Type B pancreatic cell (in vitro differentiated cells): ENCODE data around the gene AFF3. TPM values are rescaled to one million over a fixed set of nuclear protein-coding genes. Genes with fewer than 3 reads are reported as not detected.

Experiments
- DNase-seq: peaks from one replicate; pipeline ENCODE4 v3.0.0; 2021; ENCODE audit warnings: mixed read lengths; ENCODE audit not compliant: unreplicated experiment; ENCODE audit errors: extremely low spot score
- H3K27ac Mint-ChIP-seq: 2 replicates; pipeline ENCODE4 v1.8.0; 2021; ENCODE audit warnings: mild to moderate bottlenecking, mixed read lengths
- H3K27me3 Mint-ChIP-seq: 2 replicates; pipeline ENCODE4 v1.8.0; 2021; ENCODE audit warnings: mixed read lengths
- H3K36me3 Mint-ChIP-seq: 2 replicates; pipeline ENCODE4 v1.8.0; 2021; ENCODE audit warnings: mixed read lengths
- H3K4me1 Mint-ChIP-seq: one replicate; pipeline ENCODE4 v1.8.0; 2021; ENCODE audit warnings: mixed read lengths; ENCODE audit not compliant: unreplicated experiment
- H3K4me3 Mint-ChIP-seq: 2 replicates; pipeline ENCODE4 v1.8.0; 2021; ENCODE audit warnings: mild to moderate bottlenecking, mixed read lengths
- H3K9me3 Mint-ChIP-seq: 2 replicates; pipeline ENCODE4 v1.8.0; 2021; ENCODE audit warnings: mixed read lengths
- total RNA-seq: library from RNA; stranded (reverse); gene quantifications from 2 replicates; pipeline ENCODE4 v1.2.1, GENCODE V29; 2021; ENCODE audit warnings: low replicate concordance
- TF ChIP-seq, protein P1 (sequence below): fragments of 200-600 bp; sonication (generic); conservative IDR thresholded peaks from 2 replicates; pipeline ENCODE4 v1.5.0; 2021; ENCODE audit warnings: antibody characterized with exemption, mild to moderate bottlenecking

AFF3 gene
- total RNA-seq, 1 donor from 2014 or later, result 29.2 TPM

DNA sequence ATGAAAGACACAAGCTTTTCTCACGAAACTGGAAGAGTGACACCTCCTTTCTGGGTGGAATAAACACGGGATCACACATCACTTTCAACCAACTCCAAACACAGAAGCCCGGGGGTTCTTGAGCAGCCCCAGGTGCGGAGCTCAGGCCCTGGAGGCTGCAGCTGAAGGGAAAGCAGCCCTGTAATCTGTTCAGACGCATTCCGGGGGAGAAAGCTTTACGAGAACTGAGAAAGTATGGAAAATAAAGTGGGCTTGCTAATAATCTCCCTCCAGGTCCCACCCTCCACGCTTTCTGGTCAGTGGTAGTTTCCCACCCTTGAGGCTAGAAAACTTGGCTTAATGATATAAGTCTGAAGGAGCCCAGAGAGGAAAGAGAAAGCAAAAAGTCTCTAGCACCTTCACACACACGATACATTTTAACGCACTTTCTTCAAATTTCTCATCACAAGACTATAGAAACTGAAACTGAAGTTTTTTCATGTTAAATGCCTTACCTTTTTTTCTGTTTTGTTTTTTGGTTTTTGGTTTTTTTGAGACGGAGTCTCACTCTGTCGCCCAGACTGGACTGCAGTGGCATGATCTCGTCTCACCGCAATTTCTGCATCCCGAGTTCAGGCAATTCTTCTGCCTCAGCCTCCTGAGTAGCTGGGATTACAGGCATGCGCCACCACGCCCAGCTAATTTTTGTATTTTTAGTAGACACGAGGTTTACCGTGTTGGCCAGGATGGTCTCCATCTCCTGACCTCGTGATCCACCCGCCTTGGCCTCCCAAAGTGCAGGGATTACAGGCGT is 141.3 kb downstream of the AFF3 start:
- Mint-ChIP-seq H3K27me3 (peaks cover 12% of the 10 kb centered on the region), H3K9me3 (no peaks in the 10 kb centered on the region), H3K27ac (no peak overlapping the region), H3K36me3 (peaks cover 4% of the 10 kb centered on the region), H3K4me3 (no peak overlapping the region), H3K4me1 (peaks cover 6% of the 10 kb centered on the region)
- TF ChIP-seq, protein P1, sequence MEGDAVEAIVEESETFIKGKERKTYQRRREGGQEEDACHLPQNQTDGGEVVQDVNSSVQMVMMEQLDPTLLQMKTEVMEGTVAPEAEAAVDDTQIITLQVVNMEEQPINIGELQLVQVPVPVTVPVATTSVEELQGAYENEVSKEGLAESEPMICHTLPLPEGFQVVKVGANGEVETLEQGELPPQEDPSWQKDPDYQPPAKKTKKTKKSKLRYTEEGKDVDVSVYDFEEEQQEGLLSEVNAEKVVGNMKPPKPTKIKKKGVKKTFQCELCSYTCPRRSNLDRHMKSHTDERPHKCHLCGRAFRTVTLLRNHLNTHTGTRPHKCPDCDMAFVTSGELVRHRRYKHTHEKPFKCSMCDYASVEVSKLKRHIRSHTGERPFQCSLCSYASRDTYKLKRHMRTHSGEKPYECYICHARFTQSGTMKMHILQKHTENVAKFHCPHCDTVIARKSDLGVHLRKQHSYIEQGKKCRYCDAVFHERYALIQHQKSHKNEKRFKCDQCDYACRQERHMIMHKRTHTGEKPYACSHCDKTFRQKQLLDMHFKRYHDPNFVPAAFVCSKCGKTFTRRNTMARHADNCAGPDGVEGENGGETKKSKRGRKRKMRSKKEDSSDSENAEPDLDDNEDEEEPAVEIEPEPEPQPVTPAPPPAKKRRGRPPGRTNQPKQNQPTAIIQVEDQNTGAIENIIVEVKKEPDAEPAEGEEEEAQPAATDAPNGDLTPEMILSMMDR, result no peak
- no peak for DNase-seq

DNA sequence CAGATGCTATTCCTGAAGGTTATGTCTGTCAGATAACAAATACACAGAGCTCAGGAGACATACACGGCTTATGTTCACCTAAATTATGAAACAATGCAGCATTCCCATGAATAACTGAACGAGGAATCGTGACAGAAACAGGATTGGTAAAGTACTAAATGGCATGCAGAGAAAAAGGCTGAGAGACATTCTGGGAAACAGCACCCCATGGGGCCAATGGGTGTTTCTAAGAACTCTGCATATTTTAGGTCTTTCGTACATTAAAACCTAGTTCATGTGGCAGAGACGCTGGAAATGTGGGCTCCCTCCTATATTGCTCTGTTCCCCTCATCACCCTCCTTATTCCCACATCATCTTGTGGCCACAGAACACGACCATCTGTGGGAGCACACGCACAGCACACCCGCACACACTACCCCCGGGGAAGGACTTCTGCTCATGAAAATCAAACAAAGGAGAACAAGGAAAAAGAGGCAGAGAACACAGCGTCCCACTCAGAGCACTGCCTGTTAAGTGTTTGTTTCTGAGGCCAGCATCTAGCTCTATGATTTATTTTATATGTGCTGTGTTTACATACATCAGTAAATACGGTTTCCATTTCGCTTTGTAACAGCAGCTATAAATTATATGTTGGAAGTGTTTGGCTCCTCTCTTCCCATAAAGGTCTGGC is 143.6 kb downstream of the AFF3 start:
- H3K36me3 Mint-ChIP-seq, result peaks cover 4% of the 10 kb centered on the region
- DNase-seq, result no peak
- H3K27ac Mint-ChIP-seq, result no peak overlapping the region
- H3K9me3 Mint-ChIP-seq, result no peaks in the 10 kb centered on the region
- no peaks in the 10 kb centered on the region for H3K4me1 Mint-ChIP-seq
- no peak overlapping the region for H3K4me3 Mint-ChIP-seq
- TF ChIP-seq, protein P1, result no peak
- H3K27me3 Mint-ChIP-seq, result peaks cover 21% of the 10 kb centered on the region

DNA sequence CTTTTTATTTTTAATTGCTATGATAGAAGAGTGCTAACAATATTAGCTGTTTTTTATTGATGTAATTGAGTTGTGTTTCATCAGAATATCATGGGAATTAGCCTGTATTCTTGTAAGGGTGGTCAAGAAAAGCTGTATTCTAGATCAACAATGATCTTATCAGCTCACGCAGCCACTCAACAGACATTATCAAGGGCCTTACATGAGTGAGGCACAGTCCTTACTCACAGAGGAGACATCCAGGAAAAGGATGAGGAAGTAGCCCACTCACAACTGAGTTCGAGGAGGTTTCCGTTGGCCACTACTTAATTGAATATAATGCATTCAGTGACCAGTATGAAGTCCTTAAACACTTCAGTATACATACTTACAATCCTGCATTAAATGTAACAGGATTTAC is 152.5 kb downstream of the AFF3 start:
- TF ChIP-seq, protein P1, result no peak
- H3K36me3 Mint-ChIP-seq, result no peaks in the 10 kb centered on the region
- H3K27ac Mint-ChIP-seq, result no peak overlapping the region
- H3K4me3 Mint-ChIP-seq, result no peak overlapping the region
- H3K4me1 Mint-ChIP-seq, result peaks cover 27% of the 10 kb centered on the region
- no peaks in the 10 kb centered on the region for H3K9me3 Mint-ChIP-seq
- peaks cover 25% of the 10 kb centered on the region for H3K27me3 Mint-ChIP-seq
- no peak for DNase-seq

GRCh38 chr2:99988599-99988998 is 153.8 kb downstream of the AFF3 start:
- TF ChIP-seq, protein P1, result no peak
- H3K36me3 Mint-ChIP-seq, result no peaks in the 10 kb centered on the region
- no peak overlapping the region for H3K4me3 Mint-ChIP-seq
- peaks cover 37% of the 10 kb centered on the region for H3K4me1 Mint-ChIP-seq
- no peaks in the 10 kb centered on the region for H3K9me3 Mint-ChIP-seq
- no peak for DNase-seq
- H3K27me3 Mint-ChIP-seq, result peaks cover 17% of the 10 kb centered on the region
- no peak overlapping the region for H3K27ac Mint-ChIP-seq

- H3K9me3 Mint-ChIP-seq, result peaks cover 4% of the 10 kb centered on the region
- H3K4me3 Mint-ChIP-seq, result no peak overlapping the region
- H3K27ac Mint-ChIP-seq, result no peak overlapping the region
- TF ChIP-seq, protein P1, result no peak
- peaks cover 4% of the 10 kb centered on the region for H3K36me3 Mint-ChIP-seq
- peaks cover 40% of the 10 kb centered on the region for H3K4me1 Mint-ChIP-seq
- DNase-seq, result no peak
- H3K27me3 Mint-ChIP-seq, result peaks cover 22% of the 10 kb centered on the region
Observed at GRCh38 chr2:99987160-99987559, 155.2 kb downstream of the AFF3 start.
